Measurements from ENCODE around the gene CAPN10. TPM values are rescaled to one million over a fixed set of nuclear protein-coding genes. Genes with fewer than 3 reads are reported as not detected.
"Not testable (repeated sequence)": the region's sequence is repeated elsewhere in the genome, so short reads cannot be mapped to it uniquely, and the experiment has no call there.

CAPN10 gene
- total and polyA plus RNA-seq, 4 donors, result 28.2 to 42.9 (median 33.5) TPM

GRCh38 chr2:240561325-240561971 lies 25.1 kb upstream of the CAPN10 start:
- ATAC-seq (ENCODE audit: insufficient read depth, low FRiP score) (no peak), DNase-seq (no peak)
- peak overlapping the region in 1 of 2 donors; percentile 65 for H3K9ac ChIP-seq (ENCODE audit: insufficient read depth in 1 of 2, low read length in 2 of 2)
- H3K9me3 ChIP-seq (ENCODE audit: control insufficient read depth in 4 of 4, insufficient read depth in 3 of 4, low read length in 3 of 4), result no peaks in the 10 kb centered on the region
- H3K36me3 ChIP-seq (ENCODE audit: control insufficient read depth in 4 of 4, insufficient read depth in 4 of 4, low read length in 4 of 4), result no peaks in the 10 kb centered on the region
- TF ChIP-seq, protein P1, sequence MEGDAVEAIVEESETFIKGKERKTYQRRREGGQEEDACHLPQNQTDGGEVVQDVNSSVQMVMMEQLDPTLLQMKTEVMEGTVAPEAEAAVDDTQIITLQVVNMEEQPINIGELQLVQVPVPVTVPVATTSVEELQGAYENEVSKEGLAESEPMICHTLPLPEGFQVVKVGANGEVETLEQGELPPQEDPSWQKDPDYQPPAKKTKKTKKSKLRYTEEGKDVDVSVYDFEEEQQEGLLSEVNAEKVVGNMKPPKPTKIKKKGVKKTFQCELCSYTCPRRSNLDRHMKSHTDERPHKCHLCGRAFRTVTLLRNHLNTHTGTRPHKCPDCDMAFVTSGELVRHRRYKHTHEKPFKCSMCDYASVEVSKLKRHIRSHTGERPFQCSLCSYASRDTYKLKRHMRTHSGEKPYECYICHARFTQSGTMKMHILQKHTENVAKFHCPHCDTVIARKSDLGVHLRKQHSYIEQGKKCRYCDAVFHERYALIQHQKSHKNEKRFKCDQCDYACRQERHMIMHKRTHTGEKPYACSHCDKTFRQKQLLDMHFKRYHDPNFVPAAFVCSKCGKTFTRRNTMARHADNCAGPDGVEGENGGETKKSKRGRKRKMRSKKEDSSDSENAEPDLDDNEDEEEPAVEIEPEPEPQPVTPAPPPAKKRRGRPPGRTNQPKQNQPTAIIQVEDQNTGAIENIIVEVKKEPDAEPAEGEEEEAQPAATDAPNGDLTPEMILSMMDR (IDR thresholded peaks at IDR 0.05; ENCODE audit: control extremely low read depth, extremely low read depth), result no peak
- no peaks in the 10 kb centered on the region for H3K27me3 ChIP-seq (ENCODE audit: control insufficient read depth in 3 of 3, insufficient read depth in 3 of 3, low read length in 2 of 3)
- H3K4me1 ChIP-seq (ENCODE audit: control insufficient read depth in 5 of 5, insufficient read depth in 5 of 5, low read length in 5 of 5), result peaks cover 9 to 39% (median 26%) of the 10 kb centered on the region in 5 donors
- WGBS, 2 donors, result 10 to 11% methylated on average over 14 of the region's 14 CpGs
- peak overlapping the region; percentile 89 to 97 for H3K27ac ChIP-seq (ENCODE audit: low read depth in 1 of 2, low read length in 1 of 2)
- peak overlapping the region; percentile 37 for H3K4me3 ChIP-seq

GRCh38 chr2:240563231-240563630 lies 23.3 kb upstream of the CAPN10 start:
- 97 to 98% methylated on average over 17 of the region's 17 CpGs for WGBS, 2 donors
- not testable (repeated sequence) for DNase-seq; H3K27ac ChIP-seq (ENCODE audit: low read depth in 1 of 2, low read length in 1 of 2)

DNA sequence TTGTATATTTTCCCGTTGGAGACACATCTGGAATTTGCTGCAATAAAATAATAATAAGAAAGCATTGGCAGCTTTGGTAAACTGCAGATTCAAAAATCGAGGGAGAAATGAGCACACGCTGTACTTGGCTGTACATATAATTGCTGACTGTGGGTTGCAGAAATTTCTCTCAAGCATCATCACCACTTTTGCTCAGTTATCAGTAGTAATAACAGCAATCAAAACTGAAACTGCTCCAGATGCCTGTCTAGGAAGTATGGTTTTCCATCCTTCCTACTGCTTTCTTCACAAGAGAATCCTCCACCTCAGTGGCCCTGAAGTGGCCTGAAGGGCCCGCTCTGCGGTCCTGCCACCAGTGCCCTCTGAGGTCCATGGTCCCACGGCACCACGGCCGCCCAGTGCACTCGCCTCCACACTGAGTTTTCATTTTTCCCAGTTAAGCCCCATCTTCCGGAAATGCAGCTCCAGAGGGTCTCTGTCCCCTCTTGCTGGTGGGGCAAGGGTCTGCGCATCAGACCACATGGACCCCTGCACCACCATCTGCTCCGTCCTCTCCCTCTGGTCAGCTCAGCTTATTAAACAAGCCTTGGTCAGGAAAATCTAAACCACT lies 22.5 kb upstream of the CAPN10 start:
- H3K27me3 ChIP-seq (ENCODE audit: control insufficient read depth in 3 of 3, insufficient read depth in 3 of 3, low read length in 2 of 3), result peaks cover 0 to 4% (median 0%) of the 10 kb centered on the region in 3 donors
- TF ChIP-seq, protein P1 (IDR thresholded peaks at IDR 0.05; ENCODE audit: control extremely low read depth, extremely low read depth), result no peak
- no peak overlapping the region for H3K9ac ChIP-seq (ENCODE audit: insufficient read depth in 1 of 2, low read length in 2 of 2)
- H3K36me3 ChIP-seq (ENCODE audit: control insufficient read depth in 4 of 4, insufficient read depth in 4 of 4, low read length in 4 of 4), result no peaks in the 10 kb centered on the region
- 93 to 98% methylated on average over 12 of the region's 12 CpGs for WGBS, 2 donors
- ATAC-seq (ENCODE audit: insufficient read depth, low FRiP score) (no peak), DNase-seq (no peak)
- no peaks in the 10 kb centered on the region for H3K9me3 ChIP-seq (ENCODE audit: control insufficient read depth in 4 of 4, insufficient read depth in 3 of 4, low read length in 3 of 4)
- H3K4me1 ChIP-seq (ENCODE audit: control insufficient read depth in 5 of 5, insufficient read depth in 5 of 5, low read length in 5 of 5), result peaks cover 7 to 42% (median 23%) of the 10 kb centered on the region in 5 donors
- H3K4me3 ChIP-seq, result no peak overlapping the region
- no peak overlapping the region for H3K27ac ChIP-seq (ENCODE audit: low read depth in 1 of 2, low read length in 1 of 2)

More at GRCh38 chr2:240563231-240563630, 23.3 kb upstream of the CAPN10 start:
- H3K4me3 ChIP-seq; H3K9me3 ChIP-seq (ENCODE audit: control insufficient read depth in 4 of 4, insufficient read depth in 3 of 4, low read length in 3 of 4); ATAC-seq (ENCODE audit: insufficient read depth, low FRiP score); H3K9ac ChIP-seq (ENCODE audit: insufficient read depth in 1 of 2, low read length in 2 of 2); H3K27me3 ChIP-seq (ENCODE audit: control insufficient read depth in 3 of 3, insufficient read depth in 3 of 3, low read length in 2 of 3); H3K36me3 ChIP-seq (ENCODE audit: control insufficient read depth in 4 of 4, insufficient read depth in 4 of 4, low read length in 4 of 4): not testable (repeated sequence)
- peaks cover 8 to 40% (median 23%) of the 10 kb centered on the region in 5 donors for H3K4me1 ChIP-seq (ENCODE audit: control insufficient read depth in 5 of 5, insufficient read depth in 5 of 5, low read length in 5 of 5)

DNA sequence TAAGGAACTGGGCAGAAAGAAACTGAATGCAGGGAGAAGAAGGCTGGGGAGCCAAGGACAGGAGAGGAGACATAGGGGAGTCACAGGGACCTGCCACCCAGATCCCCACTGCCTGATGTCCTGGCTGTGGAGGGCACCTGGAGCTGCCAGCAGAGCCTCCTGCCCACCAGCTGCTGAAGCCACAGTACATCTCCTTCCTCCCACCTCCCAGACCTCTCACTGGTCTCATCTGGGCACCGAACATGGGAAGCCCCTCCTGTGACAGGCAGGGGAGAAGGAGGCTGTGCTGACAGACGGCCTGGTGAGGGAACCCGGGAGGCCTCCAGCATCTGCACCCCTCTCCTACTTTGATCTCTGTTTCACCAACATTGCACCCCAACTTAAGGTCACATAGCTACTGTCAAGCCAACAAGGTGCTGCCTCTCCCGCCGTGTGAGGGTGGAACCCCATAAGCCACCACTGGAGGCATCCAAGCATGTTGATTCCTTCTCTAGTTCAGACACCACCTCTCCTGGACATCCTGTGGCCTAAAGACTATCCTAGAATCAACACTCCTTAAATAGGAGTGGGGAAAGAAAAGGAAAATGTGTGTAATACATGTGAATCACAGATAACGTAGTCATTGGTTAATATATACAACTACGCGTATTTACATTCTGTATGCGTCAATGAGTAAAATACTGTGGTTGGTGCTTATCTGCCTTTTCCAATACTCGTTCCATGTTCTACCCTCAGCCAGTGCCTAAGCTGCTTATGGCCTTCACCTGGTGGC lies 21.8 kb upstream of the CAPN10 start:
- Histone ChIP-seq H3K9ac (ENCODE audit: insufficient read depth in 1 of 2, low read length in 2 of 2) (peak overlapping the region in 1 of 2 donors; percentile 24), H3K9me3 (ENCODE audit: control insufficient read depth in 4 of 4, insufficient read depth in 3 of 4, low read length in 3 of 4) (no peaks in the 10 kb centered on the region), H3K27me3 (ENCODE audit: control insufficient read depth in 3 of 3, insufficient read depth in 3 of 3, low read length in 2 of 3) (peaks cover 0 to 4% (median 0%) of the 10 kb centered on the region in 3 donors), H3K4me3 (no peak overlapping the region), H3K4me1 (ENCODE audit: control insufficient read depth in 5 of 5, insufficient read depth in 5 of 5, low read length in 5 of 5) (peaks cover 3 to 42% (median 24%) of the 10 kb centered on the region in 5 donors), H3K27ac (ENCODE audit: low read depth in 1 of 2, low read length in 1 of 2) (peak overlapping the region in 1 of 2 donors; percentile 85), H3K36me3 (ENCODE audit: control insufficient read depth in 4 of 4, insufficient read depth in 4 of 4, low read length in 4 of 4) (no peaks in the 10 kb centered on the region)
- TF ChIP-seq, protein P1 (IDR thresholded peaks at IDR 0.05; ENCODE audit: control extremely low read depth, extremely low read depth), result no peak
- no peak for DNase-seq
- ATAC-seq (ENCODE audit: insufficient read depth, low FRiP score), result no peak
- 71 to 76% methylated on average over 10 of the region's 10 CpGs for WGBS, 2 donors
